ENCODE data around the gene SOAT1.
"Not testable (repeated sequence)": the region's sequence is repeated elsewhere in the genome, so short reads cannot be mapped to it uniquely, and the experiment has no call there.

The SOAT1 gene

GRCh38 chr1:179351281-179351680 lies 57.7 kb downstream of the SOAT1 start:
- DNase-seq (ENCODE audit: low read depth in 1 of 2, low spot score in 1 of 2), result no peak

- no peak for DNase-seq (ENCODE audit: low read depth in 1 of 2, low spot score in 1 of 2)
These were observed 58.6 kb downstream of the SOAT1 start for GRCh38 chr1:179352236-179352635.

GRCh38 chr1:179353546-179353945 lies 59.9 kb downstream of the SOAT1 start:
- DNase-seq (ENCODE audit: low read depth in 1 of 2, low spot score in 1 of 2), result no peak

- DNase-seq (ENCODE audit: low read depth in 1 of 2, low spot score in 1 of 2), result not testable (repeated sequence)
These were observed 68.0 kb downstream of the SOAT1 start for GRCh38 chr1:179361631-179362030.

GRCh38 chr1:179365342-179366092 lies 71.9 kb downstream of the SOAT1 start, which contains the start of gene AXDND1:
Gene AXDND1, plus strand, starts transcription at chr1:179365971. Its CDS starts 539 bp downstream, at chr1:179366510.
- DNase-seq (ENCODE audit: low read depth in 1 of 2, low spot score in 1 of 2), result peak; percentile 71 to 75

GRCh38 chr1:179366093-179366800 lies 72.7 kb downstream of the SOAT1 start:
- no peak for DNase-seq (ENCODE audit: low read depth in 1 of 2, low spot score in 1 of 2)

GRCh38 chr1:179369751-179370341 lies 76.2 kb downstream of the SOAT1 start:
- no peak for DNase-seq (ENCODE audit: low read depth in 1 of 2, low spot score in 1 of 2)

- no peak for DNase-seq (ENCODE audit: low read depth in 1 of 2, low spot score in 1 of 2)
These were observed 78.6 kb downstream of the SOAT1 start for GRCh38 chr1:179372160-179372559.

- DNase-seq (ENCODE audit: low read depth in 1 of 2, low spot score in 1 of 2), result no peak
These were observed 82.6 kb downstream of the SOAT1 start for GRCh38 chr1:179376223-179376622.

GRCh38 chr1:179380299-179380698 lies 86.7 kb downstream of the SOAT1 start:
- no peak for DNase-seq (ENCODE audit: low read depth in 1 of 2, low spot score in 1 of 2)

- DNase-seq (ENCODE audit: low read depth in 1 of 2, low spot score in 1 of 2), result no peak
These were observed 90.4 kb downstream of the SOAT1 start for GRCh38 chr1:179384027-179384426.

GRCh38 chr1:179385510-179385909 lies 91.9 kb downstream of the SOAT1 start:
- no peak for DNase-seq (ENCODE audit: low read depth in 1 of 2, low spot score in 1 of 2)

- no peak for DNase-seq (ENCODE audit: low read depth in 1 of 2, low spot score in 1 of 2)
These were observed 100.1 kb downstream of the SOAT1 start for GRCh38 chr1:179393721-179394120.

- DNase-seq (ENCODE audit: low read depth in 1 of 2, low spot score in 1 of 2), result not testable (repeated sequence)
These were observed 105.8 kb downstream of the SOAT1 start for GRCh38 chr1:179399399-179399798.

All from activated T-helper 1 cell treated with anti-CD3 and anti-CD28 coated beads, Interleukin-2, amount 50 U/mL, for 16 hours (primary cell).